HuH-7.5 (cell line): ENCODE measurements around the gene CD3G.

ENCODE experiments used
- DNase-seq: peaks from one replicate; pipeline ENCODE4 v3.0.0; 2011; ENCODE audit warnings: low spot score

Gene CD3G

DNA sequence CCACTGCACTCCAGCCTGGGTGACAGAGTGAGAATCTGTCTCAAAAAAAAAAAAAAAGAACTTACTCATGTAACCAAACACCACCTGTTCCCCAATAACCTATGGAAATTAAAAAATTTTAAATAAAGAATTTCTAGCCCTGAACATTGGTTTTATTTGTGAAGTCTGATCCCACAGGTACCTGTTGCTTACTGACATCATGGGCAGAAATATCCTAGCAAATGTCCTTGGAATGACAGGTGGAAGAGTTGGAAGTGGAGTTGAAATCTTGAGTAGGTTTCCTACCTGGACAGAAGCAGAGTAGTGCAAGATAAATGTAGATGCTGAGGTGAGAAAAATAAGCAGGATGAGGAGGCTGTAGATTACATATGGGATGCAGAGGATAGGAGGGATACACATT lies 18.9 kb upstream of the CD3G start:
- no peak for DNase-seq

GRCh38 chr11:118328745-118329144 lies 15.4 kb upstream of the CD3G start:
- no peak for DNase-seq

- DNase-seq = no peak
Measured at GRCh38 chr11:118334745-118335144, 9.4 kb upstream of the CD3G start.

GRCh38 chr11:118338637-118339061 lies 5.5 kb upstream of the CD3G start:
- peak; percentile 38 for DNase-seq

- no peak for DNase-seq
Measured at GRCh38 chr11:118339281-118339961, 4.7 kb upstream of the CD3G start.

DNA sequence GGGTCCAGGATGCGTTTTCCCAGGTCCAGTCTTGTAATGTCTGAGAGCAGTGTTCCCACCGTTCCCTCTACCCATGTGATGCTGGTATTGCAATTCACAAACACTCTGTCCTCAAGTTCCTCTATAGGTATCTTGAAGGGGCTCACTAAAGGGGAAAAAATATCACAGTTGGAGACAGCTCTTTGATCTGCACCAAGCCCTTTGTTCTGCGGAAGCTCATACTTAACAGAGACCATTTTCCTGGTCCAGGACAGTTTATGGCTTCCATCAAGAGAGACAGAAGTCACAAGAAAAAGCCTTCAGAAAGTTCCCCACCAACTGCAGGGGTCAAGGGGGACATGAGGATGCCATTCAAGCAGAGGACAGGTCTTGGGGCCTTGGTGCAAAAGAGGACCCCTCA lies 3.7 kb upstream of the CD3G start:
- no peak for DNase-seq

- DNase-seq = no peak
Measured at GRCh38 chr11:118341261-118341660, 2.9 kb upstream of the CD3G start.

DNA sequence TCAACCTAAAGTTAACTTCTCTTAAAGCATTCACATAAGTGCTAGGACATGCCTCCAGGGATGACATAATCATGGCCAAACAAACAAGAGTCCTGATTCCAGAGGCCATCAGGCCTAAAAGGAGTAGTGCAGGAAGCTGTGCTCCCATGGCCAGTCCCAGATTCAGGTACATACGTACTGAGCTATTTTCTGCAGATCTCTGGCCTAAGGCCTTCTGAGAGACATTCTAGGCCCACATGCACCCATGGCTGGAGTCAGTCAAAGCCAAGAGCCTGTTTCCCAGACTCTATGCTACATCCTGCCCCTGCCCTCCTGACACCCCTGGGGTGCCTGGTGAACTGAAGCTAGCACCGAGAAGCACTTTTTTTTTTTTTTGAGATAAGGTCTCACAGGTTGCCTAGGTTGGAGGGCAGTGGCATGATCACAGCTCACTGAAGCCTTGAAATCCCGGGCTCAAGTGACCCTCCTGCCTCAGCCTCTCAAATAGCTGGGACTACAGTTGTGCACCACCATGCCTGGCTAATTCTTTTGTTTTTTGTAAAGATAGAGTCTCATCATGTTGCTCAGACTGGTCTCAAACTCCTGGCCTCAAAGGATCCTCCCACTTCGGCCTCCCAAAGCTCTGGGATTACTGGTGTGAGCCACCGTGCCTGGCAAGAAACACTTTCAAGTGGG lies 2.2 kb upstream of the CD3G start:
- DNase-seq = no peak

DNA sequence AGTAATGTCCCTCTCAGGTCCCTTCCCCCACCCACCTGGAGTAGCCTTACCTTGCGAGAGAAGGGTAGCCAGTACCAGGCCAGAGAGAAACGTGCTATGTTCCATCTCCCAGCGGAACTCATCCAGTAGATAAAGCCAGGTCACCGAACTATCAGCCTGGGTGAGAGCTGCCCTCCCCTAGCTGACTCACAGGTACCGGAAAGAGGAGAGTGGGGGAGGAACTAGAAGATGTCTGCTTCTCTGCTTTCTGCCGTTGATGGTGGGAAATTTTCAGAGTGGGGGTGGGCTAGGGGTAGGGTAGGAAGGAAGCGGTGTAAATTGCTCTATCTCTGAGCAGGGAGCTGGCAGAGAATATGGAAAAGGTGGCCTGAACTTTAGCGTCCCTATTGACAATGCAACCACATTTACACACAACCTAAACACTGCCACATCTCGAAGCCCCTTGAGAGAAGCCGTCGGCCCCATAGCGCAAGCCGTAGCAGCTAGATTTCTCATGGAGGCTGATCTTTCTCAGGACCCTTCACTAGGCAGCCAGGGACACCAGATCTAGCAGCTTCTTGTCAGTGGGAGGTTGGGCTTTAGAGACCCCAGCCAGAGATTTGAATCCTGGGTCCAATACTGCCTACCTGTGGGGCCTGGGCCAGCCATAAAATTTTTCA lies 1.5 kb upstream of the CD3G start, which contains the start of gene CD3D:
CD3D (minus strand) TSS at position 203 of the 659 bp plus-strand sequence; CDS start at position 105, 98 bp downstream.
- DNase-seq = no peak

- no peak for DNase-seq
Measured at GRCh38 chr11:118343248-118343647, 896 bp upstream of the CD3G start.

DNA sequence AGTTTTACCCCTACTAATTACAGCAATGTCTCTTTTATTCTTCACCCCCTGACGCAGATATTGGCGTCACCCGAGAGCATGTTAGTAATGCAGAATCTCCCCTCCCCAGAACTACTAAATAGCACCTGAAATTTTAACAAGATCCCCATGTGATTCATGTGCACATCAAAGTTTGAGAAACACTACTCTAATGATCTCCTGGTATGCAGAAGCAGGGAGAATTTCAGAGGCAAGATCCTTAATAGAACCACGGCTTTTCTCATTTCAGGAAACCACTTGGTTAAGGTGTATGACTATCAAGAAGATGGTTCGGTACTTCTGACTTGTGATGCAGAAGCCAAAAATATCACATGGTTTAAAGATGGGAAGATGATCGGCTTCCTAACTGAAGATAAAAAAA lies 5.3 kb downstream of the CD3G start:
- no peak for DNase-seq

DNA sequence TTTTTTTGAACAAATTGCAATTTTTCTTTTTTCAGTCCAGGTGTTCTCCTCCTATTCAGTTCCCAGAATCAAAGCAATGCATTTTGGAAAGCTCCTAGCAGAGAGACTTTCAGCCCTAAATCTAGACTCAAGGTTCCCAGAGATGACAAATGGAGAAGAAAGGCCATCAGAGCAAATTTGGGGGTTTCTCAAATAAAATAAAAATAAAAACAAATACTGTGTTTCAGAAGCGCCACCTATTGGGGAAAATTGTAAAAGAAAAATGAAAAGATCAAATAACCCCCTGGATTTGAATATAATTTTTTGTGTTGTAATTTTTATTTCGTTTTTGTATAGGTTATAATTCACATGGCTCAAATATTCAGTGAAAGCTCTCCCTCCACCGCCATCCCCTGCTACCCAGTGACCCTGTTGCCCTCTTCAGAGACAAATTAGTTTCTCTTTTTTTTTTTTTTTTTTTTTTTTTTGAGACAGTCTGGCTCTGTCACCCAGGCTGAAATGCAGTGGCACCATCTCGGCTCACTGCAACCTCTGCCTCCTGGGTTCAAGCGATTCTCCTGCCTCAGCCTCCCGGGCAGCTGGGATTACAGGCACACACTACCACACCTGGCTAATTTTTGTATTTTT lies 9.1 kb downstream of the CD3G start:
- DNase-seq = no peak

DNA sequence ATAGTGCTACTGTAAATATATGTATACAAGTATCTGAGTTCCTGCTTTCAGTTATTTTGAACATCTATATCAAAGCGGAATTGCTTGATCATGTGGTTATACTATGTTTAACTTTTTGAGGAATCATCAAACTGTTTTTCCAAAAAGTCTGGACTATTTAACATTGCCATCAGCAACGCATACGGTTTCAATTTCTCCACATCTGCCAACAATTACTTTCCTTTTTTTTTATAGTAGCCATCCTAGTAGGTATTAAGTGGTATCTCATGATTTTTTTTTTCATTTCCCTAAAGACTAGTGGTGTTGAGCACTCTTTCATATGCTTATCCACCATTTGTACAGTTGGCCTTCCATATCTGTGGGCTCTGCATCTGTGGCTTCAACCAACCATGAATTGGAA lies 13.9 kb downstream of the CD3G start:
- no peak for DNase-seq

DNA sequence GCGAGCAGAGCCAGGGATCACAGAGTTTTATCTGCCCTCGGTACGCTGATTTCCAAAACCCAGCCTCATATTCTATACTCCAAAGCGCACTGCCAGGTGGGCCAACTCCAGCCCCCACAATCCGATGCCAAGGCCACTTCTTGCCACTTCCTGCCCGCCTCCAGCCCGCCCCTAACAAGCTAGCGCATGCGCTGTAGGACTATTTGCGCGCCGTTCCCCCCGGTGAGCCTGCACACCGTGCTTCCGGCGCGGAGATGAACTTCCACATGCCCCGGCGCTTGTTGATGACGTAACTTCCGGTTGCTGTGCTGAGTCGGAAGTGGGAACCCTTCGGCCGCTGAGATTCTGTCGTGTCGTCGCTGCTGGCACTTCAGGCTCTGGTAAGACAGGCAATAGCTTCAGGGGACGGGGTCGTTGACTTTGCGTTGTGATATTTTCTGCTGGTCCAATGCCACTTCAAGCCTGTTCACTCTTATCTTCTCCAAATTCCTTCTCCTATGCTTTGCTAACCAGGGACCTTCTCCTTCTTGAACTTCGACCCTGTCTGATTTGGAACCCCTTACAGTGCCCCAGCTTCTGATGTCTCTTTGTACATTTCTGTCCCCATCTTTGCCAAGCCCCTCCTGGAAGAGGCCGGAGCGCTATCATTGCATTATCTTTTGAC lies 15.3 kb downstream of the CD3G start, which contains the start of gene UBE4A:
UBE4A (plus strand) TSS at position 306 of the 664 bp plus-strand sequence. CDS start 5,481 bp downstream, outside the sequence.
- DNase-seq = peak; percentile 39

DNA sequence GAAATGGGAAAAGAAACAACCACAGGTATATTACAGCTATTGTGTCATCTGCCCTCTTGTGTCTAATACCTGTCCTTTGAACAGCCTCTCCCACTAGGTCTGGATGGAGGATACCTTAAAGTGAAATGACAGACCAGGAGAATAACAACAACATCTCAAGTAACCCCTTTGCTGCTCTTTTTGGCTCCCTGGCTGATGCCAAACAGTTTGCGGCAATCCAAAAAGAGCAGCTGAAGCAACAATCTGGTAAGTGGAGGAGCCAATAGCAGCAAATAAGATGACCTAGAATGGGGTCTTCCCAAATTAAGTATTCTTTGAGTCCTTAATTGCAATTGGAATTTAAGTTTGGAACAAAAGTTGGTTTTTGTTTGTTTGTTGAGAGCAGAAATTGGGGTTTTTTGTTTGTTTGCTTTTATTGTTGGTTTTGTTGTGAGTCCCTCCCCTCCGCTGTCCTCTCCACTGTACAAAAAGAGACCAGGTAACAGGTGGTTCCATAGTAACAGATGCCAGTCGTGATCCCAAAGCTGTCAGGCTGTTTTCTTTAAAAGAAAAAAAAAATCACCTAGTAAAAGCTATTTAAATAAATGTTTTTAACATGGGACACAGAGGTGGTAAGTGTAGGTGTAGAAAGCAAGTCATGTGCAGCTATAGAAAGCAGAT lies 20.9 kb downstream of the CD3G start:
- no peak for DNase-seq

GRCh38 chr11:118366287-118366686 lies 22.1 kb downstream of the CD3G start:
- no peak for DNase-seq

DNA sequence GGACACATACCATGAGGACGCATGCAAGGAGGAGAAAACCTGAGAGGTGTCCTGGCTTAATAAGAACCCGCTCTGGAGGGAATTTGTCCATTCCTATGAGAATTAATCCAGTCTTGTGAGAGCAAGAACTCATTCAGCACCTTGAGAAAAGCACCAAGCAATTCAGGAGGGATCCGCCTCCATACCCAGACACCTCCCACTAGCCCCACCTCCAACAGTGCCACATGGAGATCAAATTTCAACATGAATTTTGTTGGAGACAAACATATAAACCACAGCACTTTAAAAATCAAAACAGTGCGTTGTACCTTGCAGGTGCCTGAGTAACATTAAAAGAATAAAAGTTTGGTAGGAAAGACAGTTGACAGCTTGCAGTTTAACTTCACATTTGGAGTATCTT lies 26.6 kb downstream of the CD3G start:
- DNase-seq = no peak

DNA sequence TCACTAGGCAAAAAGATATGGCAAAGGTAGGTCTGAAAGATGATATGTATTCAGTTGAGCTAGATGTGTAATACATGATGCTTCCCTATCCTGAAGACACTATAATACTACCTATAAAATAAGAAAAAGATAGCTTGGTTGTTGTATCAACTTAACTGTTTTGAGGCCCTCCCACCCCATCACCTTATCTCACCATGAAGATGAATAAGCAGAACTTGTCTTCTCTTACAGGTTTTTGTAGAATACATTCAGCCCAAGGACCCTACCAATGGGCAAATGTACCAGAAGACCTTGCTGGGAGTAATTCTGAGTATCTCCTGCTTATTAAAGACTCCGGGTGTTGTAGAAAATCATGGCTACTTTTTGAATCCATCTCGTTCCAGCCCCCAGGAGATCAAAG lies 29.1 kb downstream of the CD3G start:
- no peak for DNase-seq

- DNase-seq = no peak
Measured at GRCh38 chr11:118373871-118374270, 29.7 kb downstream of the CD3G start.

DNA sequence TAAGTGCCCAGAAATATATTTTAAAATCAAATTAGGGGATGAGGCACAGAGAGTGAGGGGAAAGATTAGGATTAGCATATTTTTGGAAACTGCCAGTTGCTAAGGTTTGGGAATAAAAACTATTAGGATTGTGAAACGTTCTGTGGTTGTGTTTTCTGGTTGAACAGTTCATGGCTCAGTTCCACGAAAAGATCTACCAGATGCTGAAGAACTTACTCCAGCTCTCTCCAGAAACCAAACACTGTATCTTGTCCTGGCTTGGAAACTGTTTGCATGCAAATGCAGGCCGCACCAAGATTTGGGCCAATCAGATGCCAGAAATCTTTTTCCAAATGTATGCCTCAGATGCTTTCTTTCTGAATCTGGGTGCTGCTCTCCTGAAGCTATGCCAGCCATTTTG lies 30.6 kb downstream of the CD3G start:
- DNase-seq = no peak

- no peak for DNase-seq
Measured at GRCh38 chr11:118375978-118376377, 31.8 kb downstream of the CD3G start.

DNA sequence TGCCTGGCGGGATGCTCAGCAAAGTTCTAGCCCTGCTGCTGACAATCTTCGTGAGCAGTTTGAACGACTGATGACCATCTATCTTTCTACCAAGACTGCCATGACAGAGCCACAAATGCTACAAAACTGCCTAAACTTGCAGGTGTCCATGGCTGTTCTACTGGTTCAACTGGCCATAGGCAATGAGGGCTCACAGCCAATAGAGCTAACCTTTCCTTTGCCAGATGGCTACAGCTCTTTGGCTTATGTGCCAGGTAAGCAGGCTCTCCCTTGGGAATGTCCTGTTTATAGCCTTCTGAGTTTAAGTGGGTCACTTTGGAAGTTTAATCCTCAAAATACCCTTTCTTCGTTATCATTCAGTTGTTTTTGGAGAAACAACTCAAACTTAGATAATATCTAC lies 35.4 kb downstream of the CD3G start:
- DNase-seq = no peak
